K562 (cell line): Measurements from ENCODE around the gene AAK1. TPM values are rescaled to one million over a fixed set of nuclear protein-coding genes. Genes with fewer than 3 reads are reported as not detected.

ENCODE experiments used
- ATAC-seq: fragments of 200-7000 bp; cut with Tn5 transposase; 3 replicates; pipeline ENCODE4 v1.9.1; 2020; ENCODE audit warnings: moderate library complexity
- BruUV-seq: library from RNA; stranded (reverse); fragments of 400-500 nt; replicated peaks from 2 replicates; lab custom pipeline; 2021; lab: Mats Ljungman, UMichigan
- CTCF ChIA-PET: fragments of 300-600 bp; formaldehyde crosslinking; extraction: SDS; loops from one replicate; lab custom pipeline; 2021; ENCODE audit warnings: low intra/inter-chr PET ratio; lab: Yijun Ruan, JAX
- POLR2A ChIA-PET: fragments of 300-600, 350-650 bp; sonication (Branson Sonifier 250); formaldehyde crosslinking; extraction: SDS; loops from one replicate; lab custom pipeline; 2021; ENCODE audit warnings: antibody characterized with exemption, inconsistent platforms; lab: Yijun Ruan, JAX
- DNase-seq, 4 experiments: peaks; one replicate each; pipeline versions ENCODE4 v3.0.0 to v3.0.0-alpha.2; 2011 to 2018; ENCODE audit warnings: low spot score in 3 of 4, mixed read lengths in 3 of 4; ENCODE audit errors: extremely low read depth in 1 of 4
- FAIRE-seq: peaks from 2 replicates; lab custom pipeline; 2011; peaks lifted over from hg19 to GRCh38; lab: Jason Lieb, UNC
- H2AFZ ChIP-seq: 2 replicates; pipeline ENCODE4 v1.6.0; 2011; ENCODE audit warnings: low read depth, low read length, control low read depth, inconsistent platforms
- H3K27ac ChIP-seq: fragments of 200-600 bp; 3 replicates; pipeline ENCODE4 v1.8.0; 2011; ENCODE audit warnings: low read depth, mild to moderate bottlenecking, control low read depth, inconsistent platforms, low read length, moderate library complexity, mixed read lengths; ENCODE audit errors: extremely low read depth
- H3K27me3 ChIP-seq, 2 experiments: fragments of 300-600 bp in 1 of 2; 2 replicates in 1 of 2; 3 replicates in 1 of 2; pipeline versions ENCODE4 v1.6.0 to v1.8.0; 2011; ENCODE audit warnings: inconsistent platforms in 2 of 2, low read length in 2 of 2, mild to moderate bottlenecking in 1 of 2, mixed read lengths in 1 of 2, moderate library complexity in 1 of 2; ENCODE audit not compliant: control insufficient read depth in 2 of 2, insufficient read depth in 2 of 2
- H3K36me3 ChIP-seq: fragments of 300-600 bp; 3 replicates; pipeline ENCODE4 v1.8.0; 2011; ENCODE audit warnings: mild to moderate bottlenecking, low read length, inconsistent platforms; ENCODE audit not compliant: control insufficient read depth, insufficient read depth
- H3K4me1 ChIP-seq, 2 experiments: fragments of 200-600 bp in 1 of 2; replicated peaks in 1 of 2; 2 replicates in 1 of 2; 3 replicates in 1 of 2; pipeline versions ENCODE4 v1.5.1 to v1.8.0; 2011; ENCODE audit warnings: inconsistent platforms in 2 of 2, low read length in 2 of 2, mild to moderate bottlenecking in 1 of 2, mixed read lengths in 1 of 2, moderate library complexity in 1 of 2; ENCODE audit not compliant: control insufficient read depth in 2 of 2, insufficient read depth in 2 of 2
- H3K4me2 ChIP-seq: 2 replicates; pipeline ENCODE4 v1.6.1; 2011; ENCODE audit warnings: low read length, control low read depth, inconsistent platforms, mixed read lengths; ENCODE audit not compliant: insufficient read depth
- H3K4me3 ChIP-seq: fragments of 200-600 bp; sonication (generic), shearing (Covaris generic); 2 replicates; pipeline ENCODE4 v1.5.1; 2016; ENCODE audit warnings: control low read depth, inconsistent platforms
- H3K79me2 ChIP-seq: fragments of 200-600 bp; 3 replicates; pipeline ENCODE4 v1.8.0; 2011; ENCODE audit warnings: low read length, inconsistent platforms; ENCODE audit not compliant: control insufficient read depth, insufficient read depth
- H3K9ac ChIP-seq, 2 experiments: 2 replicates each; pipeline versions ENCODE4 v1.6.0 to v1.6.1; 2011; ENCODE audit warnings: low read depth in 2 of 2, low read length in 2 of 2, control low read depth in 1 of 2, inconsistent platforms in 1 of 2, mild to moderate bottlenecking in 1 of 2, mixed read lengths in 1 of 2; ENCODE audit not compliant: insufficient read depth in 1 of 2
- H3K9me1 ChIP-seq: one replicate; pipeline ENCODE4 v1.6.0; 2011; ENCODE audit warnings: inconsistent platforms, mild to moderate bottlenecking, low read length, moderate library complexity; ENCODE audit not compliant: control insufficient read depth, insufficient read depth
- H3K9me3 ChIP-seq: replicated peaks from 2 replicates; pipeline ENCODE4 v1.5.1; 2011; ENCODE audit warnings: low read depth, low read length, inconsistent platforms; ENCODE audit not compliant: control insufficient read depth, insufficient read depth
- H4K20me1 ChIP-seq: replicated peaks from 2 replicates; pipeline ENCODE4 v1.6.1; 2011; ENCODE audit warnings: low read length, inconsistent platforms, mixed read lengths; ENCODE audit not compliant: control insufficient read depth, insufficient read depth
- ARID1B ChIP-seq: fragments of 450-650 bp; IDR thresholded peaks from 2 replicates; pipeline ENCODE4 v1.6.1; 2016; ENCODE audit warnings: antibody characterized with exemption, mild to moderate bottlenecking, inconsistent platforms
- ATF1 ChIP-seq, 2 experiments: fragments of 450-650 bp in 1 of 2; IDR thresholded peaks; 2 replicates each; pipeline ENCODE4 v1.6.1; 2016; ENCODE audit warnings: missing compliant biosample characterization in 1 of 2, missing genetic modification characterization in 1 of 2
- ATF7 ChIP-seq: fragments of 450-650 bp; IDR thresholded peaks from 2 replicates; pipeline ENCODE4 v1.7.1; 2014; ENCODE audit warnings: mild to moderate bottlenecking, moderate library complexity
- CBFA2T3 ChIP-seq: fragments of 450-650 bp; IDR thresholded peaks from 2 replicates; pipeline ENCODE4 v1.6.1; 2017
- CREB1 ChIP-seq, 2 experiments: sonication (generic) in 1 of 2; formaldehyde crosslinking in 1 of 2; IDR thresholded peaks; 2 replicates each; pipeline versions ENCODE4 v1.6.1 to v1.8.0; 2012 to 2022; ENCODE audit warnings: inconsistent platforms in 1 of 2, mild to moderate bottlenecking in 1 of 2, missing genetic modification reagents in 1 of 2, moderate library complexity in 1 of 2
- DPF2 ChIP-seq: fragments of 450-650 bp; IDR thresholded peaks from 2 replicates; pipeline ENCODE4 v1.6.1; 2016
- GABPB2 ChIP-seq: fragments of 250-450 bp; sonication (Bioruptor Pico); conservative IDR thresholded peaks from 2 replicates; pipeline ENCODE4 v1.5.1; 2021; ENCODE audit warnings: mild to moderate bottlenecking
- LARP7 ChIP-seq: fragments of 450-650 bp; IDR thresholded peaks from 2 replicates; pipeline ENCODE4 v1.6.1; 2016
- LCOR ChIP-seq: sonication (generic); formaldehyde crosslinking; IDR thresholded peaks from 2 replicates; pipeline ENCODE4 v1.8.0; 2022; ENCODE audit warnings: mild to moderate bottlenecking, missing genetic modification reagents
- NCOR1 ChIP-seq: fragments of 450-650 bp; IDR thresholded peaks from 2 replicates; pipeline ENCODE4 v1.6.1; 2016; ENCODE audit warnings: mild to moderate bottlenecking, moderate library complexity
- POLR2AphosphoS2 ChIP-seq: IDR thresholded peaks from 2 replicates; pipeline ENCODE4 v1.6.1; 2012; ENCODE audit warnings: low read length, improper control_type of control experiment
- SMARCA4 ChIP-seq: fragments of 450-650 bp; IDR thresholded peaks from 2 replicates; pipeline ENCODE4 v1.6.1; 2016
- TAL1 ChIP-seq: fragments of 450-650 bp; IDR thresholded peaks from 2 replicates; pipeline ENCODE4 v1.6.1; 2016; ENCODE audit warnings: mild to moderate bottlenecking
- TCF3 ChIP-seq: sonication (generic); formaldehyde crosslinking; IDR thresholded peaks from 2 replicates; pipeline ENCODE4 v1.4.0; 2020; ENCODE audit warnings: mild to moderate bottlenecking, missing genetic modification reagents
- ZNF217 ChIP-seq: sonication (generic); formaldehyde crosslinking; IDR thresholded peaks from 2 replicates; pipeline ENCODE4 v1.8.0; 2022; ENCODE audit warnings: mild to moderate bottlenecking, missing genetic modification reagents
- ZNF584 ChIP-seq: fragments of 200-800 bp; sonication (Bioruptor generic); IDR thresholded peaks from 2 replicates; pipeline ENCODE4 v1.6.1; 2016; ENCODE audit warnings: low read depth, mild to moderate bottlenecking, missing genetic modification characterization, missing compliant biosample characterization
- WGBS: fragments of 100-300 bp; shearing (Covaris generic); methylation state at CpG from one replicate; pipeline ENCODE4 v1.1.6; 2016; ENCODE audit warnings: low coverage, mixed read lengths; ENCODE audit not compliant: insufficient coverage; ENCODE audit errors: missing lambda C conversion rate; 5-methylcytosine and 5-hydroxymethylcytosine counted together
- in situ Hi-C: fragments of 300-500 bp; cut with MboI; formaldehyde crosslinking; loops from 4 replicates; pipeline ENCODE4 v1.15.0; 2018; ENCODE audit warnings: inconsistent platforms, mixed read lengths
- intact Hi-C: fragments of 100-400 bp; cut with micrococcal nuclease; formaldehyde crosslinking; loops from 2 replicates; pipeline ENCODE4 v1.14.2; 2022
- polyA plus RNA-seq, 8 experiments: library from polyadenylated mRNA; depleted of rRNA in 4 of 8; stranded (reverse) in 5 of 8; unstranded in 3 of 8; fragments of >200 nt; fragmentation: Nextera tagmentation in 2 of 8; fragmentation: Illumina TruSeq in 1 of 8; extraction: Ambion mirVana in 2 of 8; extraction: Trizol in 1 of 8; gene quantifications; 2 replicates each; pipeline versions ENCODE4 v1.2.1 to v1.2.3, GENCODE V29; 2011 to 2014; ENCODE audit warnings: inconsistent platforms in 1 of 8, missing spikeins in 1 of 8
- total RNA-seq, 7 experiments: library from RNA; depleted of rRNA in 6 of 7; stranded (reverse); fragments of >200 nt in 6 of 7; fragmentation: Illumina TruSeq in 2 of 7; extraction: Trizol in 2 of 7; gene quantifications; 2 replicates each; pipeline versions ENCODE4 v1.2.1 to v1.2.3, GENCODE V29; 2011 to 2021; ENCODE audit warnings: low replicate concordance in 1 of 7
- TF ChIP-seq, protein P1 (sequence below): fragments of 250-450 bp; sonication (Bioruptor Pico); IDR thresholded peaks from 2 replicates; pipeline ENCODE4 v1.4.0; 2020
- TF ChIP-seq, protein P2 (sequence below), 2 experiments: fragments of 450-650 bp in 1 of 2; sonication (generic) in 1 of 2; formaldehyde crosslinking in 1 of 2; IDR thresholded peaks in 1 of 2; conservative IDR thresholded peaks in 1 of 2; 2 replicates each; pipeline versions ENCODE4 v1.6.1 to v1.8.1; 2016 to 2023; ENCODE audit warnings: mild to moderate bottlenecking in 2 of 2, moderate library complexity in 2 of 2, inconsistent platforms in 1 of 2, missing genetic modification reagents in 1 of 2

AAK1 gene
- total and polyA plus RNA-seq, 9 of the 15 experiments (the other 6 are each of a cell fraction or from before 2014, with no cell fraction given) = 0.89 to 17.1 (median 6.0) TPM

DNA sequence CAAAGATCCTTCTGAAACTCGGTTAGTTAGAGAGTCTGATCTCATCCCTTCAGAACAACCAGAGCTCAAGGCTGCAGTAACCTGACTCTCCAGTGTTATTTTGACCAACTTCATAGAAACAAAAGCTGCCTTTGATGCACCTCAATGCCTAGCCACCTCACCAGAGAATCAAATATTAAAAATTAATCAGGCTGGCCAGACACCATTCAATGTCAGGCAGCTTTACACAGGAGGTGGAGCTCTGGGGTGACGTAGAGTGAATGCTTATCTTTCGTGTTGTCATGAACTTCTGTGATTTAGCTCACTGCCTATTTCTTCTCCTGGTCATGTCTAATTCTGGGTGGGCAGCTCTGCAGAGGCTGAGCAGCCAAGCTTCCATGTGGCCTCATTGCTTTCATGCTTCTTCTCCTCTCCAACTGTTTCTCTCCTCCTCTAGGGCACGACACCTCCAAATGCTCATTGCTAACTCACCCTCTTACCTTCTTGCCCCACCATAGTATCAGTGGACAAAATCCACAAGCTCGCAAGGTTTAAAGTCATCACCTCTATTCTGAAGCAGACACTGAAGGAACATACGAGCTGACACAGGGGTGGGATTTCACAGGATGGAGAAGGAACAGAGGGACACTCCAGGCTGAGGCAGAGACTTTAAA is 39.4 kb downstream of the AAK1 start (continued):
- peak; percentile 59 for TF ChIP-seq CREB1 (IDR thresholded peaks at IDR 0.05)
- peak; percentile 59 for TF ChIP-seq CREB1 (CRISPR knock-in tag; IDR thresholded peaks at IDR 0.05)
- TF ChIP-seq LARP7 = no peak
- peak; percentile 40 for TF ChIP-seq CBFA2T3
- no peak for TF ChIP-seq LCOR (CRISPR knock-in tag)
- 0 out of 2 replicates have a peak, but pooled peaks have one; percentile 7 for TF ChIP-seq TAL1
- TF ChIP-seq, protein P1, sequence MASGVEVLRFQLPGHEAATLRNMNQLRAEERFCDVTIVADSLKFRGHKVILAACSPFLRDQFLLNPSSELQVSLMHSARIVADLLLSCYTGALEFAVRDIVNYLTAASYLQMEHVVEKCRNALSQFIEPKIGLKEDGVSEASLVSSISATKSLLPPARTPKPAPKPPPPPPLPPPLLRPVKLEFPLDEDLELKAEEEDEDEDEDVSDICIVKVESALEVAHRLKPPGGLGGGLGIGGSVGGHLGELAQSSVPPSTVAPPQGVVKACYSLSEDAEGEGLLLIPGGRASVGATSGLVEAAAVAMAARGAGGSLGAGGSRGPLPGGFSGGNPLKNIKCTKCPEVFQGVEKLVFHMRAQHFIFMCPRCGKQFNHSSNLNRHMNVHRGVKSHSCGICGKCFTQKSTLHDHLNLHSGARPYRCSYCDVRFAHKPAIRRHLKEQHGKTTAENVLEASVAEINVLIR = 0 out of 2 replicates have a peak, but pooled peaks have one; percentile 29
- peak; percentile 44; the same call in 1 of the 2 replicates for TF ChIP-seq ATF7
- TF ChIP-seq ATF1 (CRISPR knock-in tag; IDR thresholded peaks at IDR 0.05) = no peak
- peak; percentile 84 for TF ChIP-seq ATF1 (tag; IDR thresholded peaks at IDR 0.05)
- peak; percentile 24; the same call in 1 of the 2 replicates for TF ChIP-seq TCF3 (CRISPR knock-in tag)
- TF ChIP-seq, all 486 proteins: peak for 17

DNA sequence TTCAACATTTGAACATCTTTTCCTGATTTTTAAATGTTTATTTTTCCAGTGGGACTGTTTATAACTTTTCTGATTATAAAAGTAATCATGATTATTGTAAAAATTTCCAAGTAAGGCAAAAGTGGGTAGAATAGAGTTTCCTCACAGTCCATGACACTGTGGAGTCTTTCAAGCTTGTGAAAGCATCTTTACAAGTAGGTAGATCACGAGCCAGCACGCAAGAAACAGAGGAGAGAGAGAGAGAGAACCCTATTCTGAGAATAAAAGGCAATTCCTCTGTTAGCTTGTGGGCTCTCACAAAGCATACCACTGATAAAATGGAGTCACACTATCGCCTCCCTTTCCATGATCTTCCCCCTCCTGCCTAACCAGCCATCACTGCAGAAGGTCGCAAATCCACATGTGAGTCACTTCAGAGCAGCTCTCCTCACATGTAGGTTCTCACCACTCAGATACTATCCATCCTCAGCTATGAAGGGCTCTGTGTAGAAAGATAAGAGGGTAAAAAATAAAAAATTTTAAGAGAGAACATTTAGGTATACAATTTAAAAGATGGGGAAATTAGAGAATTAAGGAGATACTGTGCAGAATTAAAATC is 40.3 kb downstream of the AAK1 start:
- H4K20me1 ChIP-seq = no peaks in the 10 kb centered on the region
- H3K9me1 ChIP-seq = no peaks in the 10 kb centered on the region
- no peak overlapping the region for H3K4me3 ChIP-seq
- peak overlapping the region; percentile 67 for H3K27ac ChIP-seq
- FAIRE-seq (peak; percentile 84), ATAC-seq (peak; percentile 69), DNase-seq (peak; percentile 42 to 77 (median 58))
- no peaks in the 10 kb centered on the region for H3K27me3 ChIP-seq
- H3K79me2 ChIP-seq = no peaks in the 10 kb centered on the region
- H3K4me2 ChIP-seq = peak overlapping the region; percentile 66
- in situ Hi-C loops (no loop called here), intact Hi-C loops (loop anchor here (5.0 kb wide), 1 partner anchor 39 kb away; the partner anchor contains the start of gene AAK1)
- ChIA-PET CTCF (no interaction called here), POLR2A (interaction anchor here (0.6 to 2.7 kb wide), 11 partner anchors 10 to 525 kb away, joined by 3 to 15 read pairs (median 5); partner anchors contain the start of gene AAK1)
- no peaks in the 10 kb centered on the region; the same call in 2 of the 3 replicates for H3K36me3 ChIP-seq
- no TSS peak for BruUV-seq
- H3K9me3 ChIP-seq = peaks cover 6% of the 10 kb centered on the region
- peak overlapping the region; percentile 75 for H2AFZ ChIP-seq
- H3K4me1 ChIP-seq = peaks cover 6 to 45% of the 10 kb centered on the region in 2 experiments
- peak overlapping the region in 1 of 2 experiments; percentile 47; a peak in 2 of 4 replicates for H3K9ac ChIP-seq
- 5% methylated on average over 4 of the region's 4 CpGs for whole genome bisulfite sequencing
- TF ChIP-seq POLR2AphosphoS2 = no peak
- no peak for TF ChIP-seq ZNF217 (CRISPR knock-in tag)
- TF ChIP-seq GABPB2 (CRISPR knock-in tag) = no peak
- no peak for TF ChIP-seq LCOR (CRISPR knock-in tag)
- peak; percentile 36; the same call in 1 of the 2 replicates for TF ChIP-seq SMARCA4
- peak; percentile 22; the same call in 1 of the 2 replicates for TF ChIP-seq TAL1
- TF ChIP-seq, protein P2, sequence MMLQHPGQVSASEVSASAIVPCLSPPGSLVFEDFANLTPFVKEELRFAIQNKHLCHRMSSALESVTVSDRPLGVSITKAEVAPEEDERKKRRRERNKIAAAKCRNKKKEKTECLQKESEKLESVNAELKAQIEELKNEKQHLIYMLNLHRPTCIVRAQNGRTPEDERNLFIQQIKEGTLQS (IDR thresholded peaks at IDR 0.05) = peak; percentile 32; the same call in 1 of the 2 replicates
- TF ChIP-seq, protein P2 (CRISPR knock-in tag; conservative IDR thresholded peaks at IDR 0.05) = no peak
- 0 out of 2 replicates have a peak, but pooled peaks have one; percentile 12 for TF ChIP-seq NCOR1
- peak; percentile 49 for TF ChIP-seq CBFA2T3
- TF ChIP-seq ARID1B = peak; percentile 64
- no peak for TF ChIP-seq ZNF584
- TF ChIP-seq DPF2 = peak; percentile 71
